ENCODE data around the gene WDR91.
"Not testable (repeated sequence)": the region's sequence is repeated elsewhere in the genome, so short reads cannot be mapped to it uniquely, and the experiment has no call there.

The WDR91 gene

DNA sequence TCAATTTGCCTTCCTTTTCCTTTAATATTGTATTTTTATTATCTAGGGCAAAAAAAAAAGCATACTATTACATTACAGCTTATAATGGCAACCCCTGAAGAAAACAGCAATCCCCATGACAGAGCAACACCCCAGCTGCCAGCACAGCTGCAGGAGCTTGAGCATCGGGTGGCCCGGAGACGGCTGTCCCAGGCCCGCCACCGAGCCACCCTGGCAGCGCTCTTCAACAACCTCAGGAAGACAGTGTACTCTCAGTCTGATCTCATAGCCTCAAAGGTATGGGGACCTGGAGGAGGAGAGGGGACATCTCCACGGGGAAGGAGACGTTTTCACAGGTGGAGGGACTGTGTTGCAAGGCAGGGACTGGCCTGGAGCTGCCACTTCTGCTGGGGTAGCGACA lies 29.1 kb upstream of the WDR91 start:
- no peaks in the 10 kb centered on the region for H3K36me3 Mint-ChIP-seq (ENCODE audit: low read depth)
- peaks cover 9% of the 10 kb centered on the region for H3K27me3 Mint-ChIP-seq (ENCODE audit: low read depth)
- H3K4me3 Mint-ChIP-seq = no peak overlapping the region
- no peak overlapping the region for H3K27ac Mint-ChIP-seq
- peaks cover 7% of the 10 kb centered on the region for H3K9me3 Mint-ChIP-seq
- peaks cover 10% of the 10 kb centered on the region for H3K4me1 Mint-ChIP-seq (ENCODE audit: low read depth)
- DNase-seq (ENCODE audit: low spot score) = no peak

DNA sequence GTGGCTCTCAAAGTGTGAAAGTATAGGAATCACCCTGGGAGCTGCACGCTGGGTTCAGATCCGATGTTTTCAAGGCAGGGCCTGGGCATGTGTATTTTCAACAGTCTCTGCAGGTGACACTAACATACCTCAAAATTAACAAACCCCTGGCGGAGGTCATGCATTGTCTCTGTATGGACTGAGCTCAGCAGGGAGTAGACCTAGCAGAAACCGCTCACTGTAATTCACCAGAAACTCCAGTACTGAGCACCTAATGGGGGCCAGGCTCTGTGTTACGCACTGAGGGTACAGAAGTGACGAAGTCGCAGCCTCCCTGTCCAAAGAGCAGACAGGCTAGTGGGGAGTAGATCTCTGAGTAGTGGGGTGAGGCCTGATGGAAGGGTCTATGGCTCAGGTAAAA lies 27.9 kb upstream of the WDR91 start:
- Mint-ChIP-seq H3K4me3 (no peak overlapping the region), H3K36me3 (ENCODE audit: low read depth) (no peaks in the 10 kb centered on the region), H3K27me3 (ENCODE audit: low read depth) (peaks cover 9% of the 10 kb centered on the region), H3K27ac (no peak overlapping the region), H3K4me1 (ENCODE audit: low read depth) (peaks cover 10% of the 10 kb centered on the region), H3K9me3 (peaks cover 7% of the 10 kb centered on the region)
- DNase-seq (ENCODE audit: low spot score) = no peak

DNA sequence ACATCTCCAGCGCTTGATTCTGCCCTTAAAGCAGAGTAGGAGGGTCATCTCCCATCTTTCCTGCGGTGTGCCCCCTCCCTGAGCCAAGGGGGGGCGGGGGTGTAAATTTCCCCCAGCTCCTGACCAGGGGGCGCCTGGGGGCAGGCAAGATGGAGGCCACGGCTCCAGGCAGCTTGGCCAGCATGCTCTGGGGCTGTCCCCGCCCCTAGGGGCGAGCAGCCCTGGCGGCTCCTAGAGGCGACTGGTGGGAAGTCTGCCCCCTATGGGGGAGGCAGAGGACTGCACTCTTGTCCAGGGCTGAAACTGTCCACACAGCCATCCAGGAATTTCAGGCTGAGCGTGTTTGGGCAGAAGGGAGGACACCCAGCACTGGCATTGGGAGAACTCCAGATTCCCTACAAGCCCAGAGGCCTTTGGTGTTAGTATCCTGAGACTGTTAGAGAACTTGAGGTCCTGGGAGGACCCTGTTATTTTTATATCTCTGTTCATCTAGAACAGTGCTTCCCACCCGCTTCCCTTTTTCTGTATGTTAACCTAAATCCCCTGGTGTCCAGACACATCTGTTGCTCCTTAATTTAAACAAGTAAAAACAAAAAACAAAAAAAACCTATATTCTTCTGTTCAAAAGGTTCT lies 26.9 kb upstream of the WDR91 start:
- peaks cover 10% of the 10 kb centered on the region for H3K4me1 Mint-ChIP-seq (ENCODE audit: low read depth)
- peaks cover 7% of the 10 kb centered on the region for H3K9me3 Mint-ChIP-seq
- peaks cover 9% of the 10 kb centered on the region for H3K27me3 Mint-ChIP-seq (ENCODE audit: low read depth)
- H3K36me3 Mint-ChIP-seq (ENCODE audit: low read depth) = no peaks in the 10 kb centered on the region
- DNase-seq (ENCODE audit: low spot score) = no peak
- H3K4me3 Mint-ChIP-seq = no peak overlapping the region
- H3K27ac Mint-ChIP-seq = no peak overlapping the region

DNA sequence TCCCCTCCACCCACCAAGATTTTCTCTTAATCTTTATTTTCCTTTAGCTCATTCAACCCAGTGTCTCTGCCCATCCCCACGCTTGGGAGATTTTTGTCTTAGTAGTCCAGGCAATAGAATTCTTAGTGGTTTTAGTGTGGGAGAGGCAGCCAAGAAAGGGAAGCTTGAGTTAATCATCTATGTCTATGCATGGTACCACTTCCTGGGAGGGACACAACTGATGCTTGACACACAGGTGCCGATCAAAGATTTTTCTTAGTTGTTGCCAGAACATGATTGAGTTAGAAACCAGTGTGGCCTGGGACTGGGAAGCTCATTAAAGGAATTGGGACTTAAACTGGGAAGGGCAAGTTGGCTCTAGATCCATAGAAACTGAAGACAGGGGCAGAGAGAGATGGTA lies 25.4 kb upstream of the WDR91 start:
- H3K36me3 Mint-ChIP-seq (ENCODE audit: low read depth) = no peaks in the 10 kb centered on the region
- H3K4me1 Mint-ChIP-seq (ENCODE audit: low read depth) = peaks cover 10% of the 10 kb centered on the region
- peak overlapping the region; percentile 58 for H3K27ac Mint-ChIP-seq
- peak overlapping the region; percentile 42 for H3K4me3 Mint-ChIP-seq
- peaks cover 4% of the 10 kb centered on the region for H3K27me3 Mint-ChIP-seq (ENCODE audit: low read depth)
- H3K9me3 Mint-ChIP-seq = peaks cover 7% of the 10 kb centered on the region
- no peak for DNase-seq (ENCODE audit: low spot score)

DNA sequence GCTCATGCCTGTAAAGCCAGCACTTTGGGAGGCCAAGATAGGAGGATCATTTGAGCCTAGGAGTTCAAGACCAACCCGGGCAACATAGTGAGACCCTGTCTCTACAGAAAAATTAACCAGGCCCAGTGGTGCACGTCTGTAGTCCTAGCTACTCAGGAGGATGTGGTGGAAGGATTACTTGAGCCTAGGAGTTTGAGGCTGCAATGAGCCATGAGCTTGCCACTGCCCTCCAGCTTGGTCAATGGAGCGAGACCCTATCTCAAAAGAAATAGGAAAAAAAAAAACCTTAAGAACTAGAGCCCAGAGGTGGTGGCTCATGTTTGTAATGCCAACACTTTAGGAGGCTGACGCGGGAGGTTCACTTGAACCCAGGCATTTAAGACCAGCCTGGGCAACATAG lies 24.5 kb upstream of the WDR91 start:
- Mint-ChIP-seq H3K36me3 (ENCODE audit: low read depth) (no peaks in the 10 kb centered on the region), H3K27ac (no peak overlapping the region), H3K4me1 (ENCODE audit: low read depth) (peaks cover 14% of the 10 kb centered on the region), H3K4me3 (no peak overlapping the region), H3K9me3 (peaks cover 7% of the 10 kb centered on the region), H3K27me3 (ENCODE audit: low read depth) (no peaks in the 10 kb centered on the region)
- DNase-seq (ENCODE audit: low spot score) = no peak

DNA sequence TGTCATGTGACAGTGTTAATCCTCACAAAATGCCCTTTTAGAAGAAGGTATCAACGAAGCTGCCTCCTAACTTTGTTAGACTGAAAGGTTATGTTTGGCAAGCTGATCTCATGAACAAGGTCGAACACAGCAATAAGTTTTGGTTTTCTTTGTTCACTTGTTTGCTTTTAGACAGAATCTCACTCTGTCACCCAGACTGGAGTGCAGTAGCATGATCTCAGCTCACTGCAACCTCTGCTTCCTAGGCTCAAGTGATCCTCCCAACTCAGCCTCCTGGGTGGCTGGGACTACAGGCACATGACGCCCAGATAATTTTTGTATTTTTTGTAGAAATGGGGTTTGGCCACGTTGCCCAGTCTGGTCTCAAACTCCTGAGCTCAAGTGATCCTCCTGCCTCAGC lies 23.4 kb upstream of the WDR91 start:
- H3K27me3 Mint-ChIP-seq (ENCODE audit: low read depth) = no peaks in the 10 kb centered on the region
- no peak for DNase-seq (ENCODE audit: low spot score)
- peaks cover 7% of the 10 kb centered on the region for H3K9me3 Mint-ChIP-seq
- H3K4me3 Mint-ChIP-seq = no peak overlapping the region
- H3K4me1 Mint-ChIP-seq (ENCODE audit: low read depth) = peaks cover 16% of the 10 kb centered on the region
- H3K27ac Mint-ChIP-seq = no peak overlapping the region
- H3K36me3 Mint-ChIP-seq (ENCODE audit: low read depth) = no peaks in the 10 kb centered on the region

DNA sequence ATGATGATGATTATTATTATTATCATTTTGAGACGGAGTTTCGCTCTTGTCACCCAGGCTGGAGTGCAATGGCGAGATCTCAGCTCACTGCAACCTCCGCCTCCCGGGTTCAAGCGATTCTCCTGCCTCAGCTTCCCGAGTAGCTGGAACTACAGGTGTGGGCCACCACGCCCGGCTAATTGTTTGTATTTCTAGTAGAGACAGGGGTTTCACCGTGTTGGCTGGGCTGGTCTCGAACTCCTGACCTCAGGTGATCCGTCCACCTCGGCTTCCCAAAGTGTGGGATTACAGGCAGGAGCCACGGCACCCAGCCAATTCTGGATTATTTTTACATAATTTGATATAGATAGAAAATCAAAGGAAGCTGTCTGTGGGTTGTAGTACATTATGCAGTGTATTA lies 22.8 kb upstream of the WDR91 start:
- H3K27me3 Mint-ChIP-seq (ENCODE audit: low read depth); H3K36me3 Mint-ChIP-seq (ENCODE audit: low read depth); H3K9me3 Mint-ChIP-seq: not testable (repeated sequence)

DNA sequence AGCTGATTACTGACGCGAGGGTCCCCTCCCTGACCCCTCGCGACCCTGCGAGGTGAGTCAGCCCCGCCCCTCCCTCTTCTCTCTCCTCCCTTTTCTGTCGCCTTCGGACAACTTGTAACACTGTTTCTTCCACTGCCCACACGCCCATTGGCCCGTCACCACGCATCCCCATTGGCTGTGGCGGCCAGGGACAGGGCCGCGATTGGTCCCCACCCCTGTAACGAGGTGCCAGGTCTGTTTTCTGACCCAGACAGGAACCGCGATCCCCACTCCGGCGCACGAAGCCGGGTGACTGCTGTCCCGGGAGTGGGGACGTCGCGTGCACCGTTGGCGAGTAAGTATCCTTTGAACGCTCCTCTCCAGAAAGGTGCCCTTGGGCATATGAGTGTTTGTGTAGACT lies 22.2 kb upstream of the WDR91 start, which contains the start of gene STRA8:
TSS of gene STRA8 (plus strand) at position 269 of the 400 bp plus-strand sequence. CDS start 6,687 bp downstream, outside the sequence.
- Mint-ChIP-seq H3K27ac (no peak within 1 kb of the TSS), H3K9me3 (peaks cover 7% of the 10 kb centered on the region), H3K4me1 (ENCODE audit: low read depth) (peaks cover 22% of the 10 kb centered on the region), H3K4me3 (no peak within 1 kb of the TSS), H3K36me3 (ENCODE audit: low read depth) (no peaks in the 10 kb centered on the region), H3K27me3 (ENCODE audit: low read depth) (no peaks in the 10 kb centered on the region)
- DNase-seq (ENCODE audit: low spot score) = no peak

More for the DNA sequence above, 22.8 kb upstream of the WDR91 start:
- not testable (repeated sequence) for DNase-seq (ENCODE audit: low spot score); H3K27ac Mint-ChIP-seq; H3K4me3 Mint-ChIP-seq
- H3K4me1 Mint-ChIP-seq (ENCODE audit: low read depth) = peaks cover 18% of the 10 kb centered on the region

DNA sequence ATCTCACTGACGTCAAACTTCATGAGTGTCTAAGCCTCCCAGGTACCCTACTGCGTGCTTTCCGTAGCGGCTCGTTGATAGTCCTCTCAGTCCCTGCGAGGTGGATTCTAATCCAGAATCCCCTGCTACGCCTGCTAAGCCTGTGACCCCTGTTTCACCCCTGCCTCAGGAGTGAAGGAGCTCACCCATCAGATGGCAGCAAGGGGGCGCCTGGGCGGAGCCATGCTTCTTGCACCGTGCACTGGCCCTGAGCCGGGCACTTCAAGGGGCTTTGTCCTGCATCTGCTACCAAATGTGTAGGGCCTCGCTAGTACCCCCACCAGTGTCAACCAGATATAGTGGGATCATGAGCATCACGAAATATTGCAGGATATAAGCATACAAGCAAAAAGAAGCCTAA lies 21.4 kb upstream of the WDR91 start:
- Mint-ChIP-seq H3K4me1 (ENCODE audit: low read depth) (peaks cover 23% of the 10 kb centered on the region), H3K36me3 (ENCODE audit: low read depth) (no peaks in the 10 kb centered on the region), H3K27ac (no peak overlapping the region), H3K9me3 (peaks cover 7% of the 10 kb centered on the region), H3K4me3 (no peak overlapping the region), H3K27me3 (ENCODE audit: low read depth) (no peaks in the 10 kb centered on the region)
- no peak for DNase-seq (ENCODE audit: low spot score)

DNA sequence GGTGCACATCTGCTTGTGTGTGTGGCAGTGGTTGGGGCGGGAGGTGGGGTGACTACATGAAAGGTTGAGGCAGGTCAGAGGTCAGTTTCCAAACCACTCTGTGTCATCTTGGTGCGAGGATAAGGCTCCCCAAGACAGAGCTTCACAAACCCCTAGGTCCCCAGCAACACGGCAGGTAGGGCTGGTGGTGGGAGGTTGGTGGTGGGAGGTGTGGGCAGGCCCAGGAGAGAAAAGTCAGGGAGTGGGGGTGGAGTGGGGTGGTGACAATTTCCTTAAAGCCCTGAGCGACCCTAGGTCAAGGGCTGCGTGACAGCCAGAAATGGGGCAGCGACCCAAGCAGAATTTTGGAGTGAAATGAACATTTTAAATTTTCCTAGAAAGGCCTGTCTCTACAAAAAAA lies 20.8 kb upstream of the WDR91 start:
- peaks cover 7% of the 10 kb centered on the region for H3K9me3 Mint-ChIP-seq
- no peak for DNase-seq (ENCODE audit: low spot score)
- H3K4me1 Mint-ChIP-seq (ENCODE audit: low read depth) = peaks cover 22% of the 10 kb centered on the region
- H3K36me3 Mint-ChIP-seq (ENCODE audit: low read depth) = no peaks in the 10 kb centered on the region
- no peak overlapping the region for H3K4me3 Mint-ChIP-seq
- no peak overlapping the region for H3K27ac Mint-ChIP-seq
- H3K27me3 Mint-ChIP-seq (ENCODE audit: low read depth) = no peaks in the 10 kb centered on the region

DNA sequence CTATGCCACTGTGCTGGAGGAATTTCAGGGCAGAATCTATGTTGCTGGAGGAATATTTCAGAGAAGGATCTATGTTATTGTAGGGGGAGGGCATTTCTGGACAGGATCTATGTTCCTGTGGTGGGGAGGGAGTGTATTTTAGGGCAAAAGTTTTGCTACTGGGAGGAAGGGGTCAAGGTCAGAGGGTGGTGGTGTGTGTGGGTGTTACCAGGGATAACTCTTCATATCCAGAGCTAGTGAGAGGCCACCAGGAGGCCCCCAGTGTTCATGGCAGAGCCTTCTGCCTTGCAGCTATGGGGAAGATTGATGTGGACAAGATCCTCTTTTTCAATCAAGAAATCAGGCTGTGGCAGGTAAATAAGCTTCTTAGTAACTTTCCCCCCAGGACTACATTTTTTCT lies 20.4 kb upstream of the WDR91 start:
- DNase-seq (ENCODE audit: low spot score) = no peak
- H3K9me3 Mint-ChIP-seq = peaks cover 4% of the 10 kb centered on the region
- H3K4me1 Mint-ChIP-seq (ENCODE audit: low read depth) = peaks cover 18% of the 10 kb centered on the region
- no peaks in the 10 kb centered on the region for H3K36me3 Mint-ChIP-seq (ENCODE audit: low read depth)
- no peak overlapping the region for H3K4me3 Mint-ChIP-seq
- H3K27ac Mint-ChIP-seq = no peak overlapping the region
- no peaks in the 10 kb centered on the region for H3K27me3 Mint-ChIP-seq (ENCODE audit: low read depth)

DNA sequence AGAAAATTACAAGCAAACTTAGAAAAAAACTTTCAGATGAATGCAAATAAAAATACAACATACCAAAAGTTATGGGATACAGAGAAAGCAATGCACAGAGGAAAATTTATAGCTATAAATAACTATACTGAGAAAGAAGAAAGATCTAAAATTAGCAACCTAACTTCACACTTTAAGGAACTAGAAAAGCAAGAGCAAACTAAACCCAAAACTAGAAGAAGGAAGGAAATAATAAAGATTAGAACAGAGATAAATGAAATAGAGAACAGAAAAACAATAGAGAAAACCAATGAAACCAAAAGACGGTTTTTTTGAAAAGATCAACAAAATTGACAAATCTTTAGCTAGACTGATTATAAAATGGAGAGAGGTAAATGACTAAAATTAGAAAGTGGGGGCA lies 12.7 kb upstream of the WDR91 start:
- H3K4me3 Mint-ChIP-seq = peak overlapping the region; percentile 16
- peaks cover 26% of the 10 kb centered on the region for H3K4me1 Mint-ChIP-seq (ENCODE audit: low read depth)
- no peak for DNase-seq (ENCODE audit: low spot score)
- H3K27me3 Mint-ChIP-seq (ENCODE audit: low read depth) = peaks cover 11% of the 10 kb centered on the region
- H3K9me3 Mint-ChIP-seq = peaks cover 29% of the 10 kb centered on the region
- peak overlapping the region; percentile 23 for H3K27ac Mint-ChIP-seq
- peaks cover 14% of the 10 kb centered on the region for H3K36me3 Mint-ChIP-seq (ENCODE audit: low read depth)

DNA sequence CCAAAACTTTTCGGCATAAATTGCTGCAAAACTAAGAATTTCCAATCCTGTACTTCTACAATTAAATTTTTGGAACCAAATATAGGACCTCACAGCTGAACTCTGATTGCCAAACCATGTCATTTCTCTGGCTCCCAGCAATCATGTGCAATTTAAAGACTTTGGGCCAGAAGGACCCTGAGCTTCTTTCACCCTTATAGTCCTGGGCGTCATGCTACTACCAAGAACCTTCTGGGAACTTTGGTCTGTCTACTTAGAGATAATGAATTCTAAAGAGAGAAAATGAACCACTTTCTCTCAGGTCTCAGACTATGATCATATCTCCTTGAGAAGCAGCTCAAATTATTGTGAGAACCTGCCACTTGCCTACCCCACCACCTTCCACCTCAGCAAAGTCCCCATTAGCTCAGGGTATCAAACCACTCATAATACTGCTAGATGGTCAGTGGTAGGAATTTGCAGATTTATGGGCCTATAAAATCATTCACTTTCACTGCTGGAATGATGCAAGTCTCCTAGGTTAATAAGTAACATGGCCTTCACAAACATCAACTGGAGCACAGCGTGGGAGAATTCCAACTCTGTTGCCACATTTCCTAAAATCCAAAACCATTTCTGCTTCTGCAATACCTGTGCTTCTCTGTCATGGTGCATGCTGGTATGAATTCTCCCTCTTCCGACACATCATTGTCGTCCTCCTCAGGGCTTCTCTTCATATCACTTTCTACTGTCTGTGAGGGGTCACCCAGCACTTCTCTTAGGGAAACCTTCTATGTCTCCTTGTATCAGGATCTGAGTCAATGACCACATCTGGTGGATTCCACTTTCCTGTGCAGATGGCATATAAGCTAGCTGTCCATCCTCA lies 6.6 kb upstream of the WDR91 start:
- Mint-ChIP-seq H3K36me3 (ENCODE audit: low read depth) (peaks cover 2% of the 10 kb centered on the region), H3K27ac (no peak overlapping the region), H3K9me3 (peaks cover 5% of the 10 kb centered on the region), H3K4me1 (ENCODE audit: low read depth) (peaks cover 6% of the 10 kb centered on the region), H3K4me3 (no peak overlapping the region), H3K27me3 (ENCODE audit: low read depth) (peaks cover 16% of the 10 kb centered on the region)
- no peak for DNase-seq (ENCODE audit: low spot score)

DNA sequence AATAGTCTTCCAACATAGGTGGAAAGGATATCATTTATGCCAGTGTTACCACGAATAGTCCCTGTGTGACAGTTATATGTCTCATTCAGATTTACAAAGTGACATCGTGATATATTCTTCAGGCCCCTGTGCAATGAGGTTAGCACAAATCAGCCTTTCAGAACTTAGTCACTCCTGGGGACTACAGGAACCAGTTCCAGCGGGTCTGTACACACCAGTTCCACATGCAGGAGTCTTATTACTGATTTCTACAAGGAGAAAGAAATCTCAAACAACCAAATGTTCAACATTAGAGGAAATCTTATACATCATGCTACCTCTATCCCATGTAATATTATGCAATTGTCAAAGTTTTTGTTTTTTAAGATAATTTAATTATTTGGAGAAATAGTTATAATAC lies 4.4 kb upstream of the WDR91 start:
- peaks cover 13% of the 10 kb centered on the region for H3K27me3 Mint-ChIP-seq (ENCODE audit: low read depth)
- peaks cover 2% of the 10 kb centered on the region for H3K36me3 Mint-ChIP-seq (ENCODE audit: low read depth)
- H3K9me3 Mint-ChIP-seq = no peaks in the 10 kb centered on the region
- no peak overlapping the region for H3K27ac Mint-ChIP-seq
- DNase-seq (ENCODE audit: low spot score) = no peak
- no peak overlapping the region for H3K4me3 Mint-ChIP-seq
- peaks cover 5% of the 10 kb centered on the region for H3K4me1 Mint-ChIP-seq (ENCODE audit: low read depth)
